Gastrocnemius medialis (tissue), 4 donors: ENCODE data around the gene PPP2R2B.

Experiments
- CTCF ChIP-seq, 5 experiments: fragments of 450-650 bp in 3 of 5; fragments of 200-600 bp in 2 of 5; sonication (generic) in 2 of 5; IDR thresholded peaks in 4 of 5; conservative IDR thresholded peaks in 1 of 5; 1 replicate in 4 of 5; 2 replicates in 1 of 5; pipeline ENCODE4 v1.5.1; 2016 to 2019; ENCODE audit warnings: antibody characterized with exemption in 5 of 5, mild to moderate bottlenecking in 3 of 5, moderate library complexity in 3 of 5
- POLR2A ChIP-seq, 2 donors: fragments of 450-650 bp; IDR thresholded peaks; one replicate each; pipeline ENCODE4 v1.6.1; 2017; ENCODE audit warnings: antibody characterized with exemption in 2 of 2, mild to moderate bottlenecking in 2 of 2, moderate library complexity in 2 of 2

- TF ChIP-seq CTCF (IDR thresholded peaks at IDR 0.05 in 4 of 5, conservative IDR thresholded peaks at IDR 0.05 in 1 of 5) (no peak), POLR2A (IDR thresholded peaks at IDR 0.05) (no peak)
These were observed 248.1 kb downstream of the PPP2R2B start for GRCh38 chr5:146630472-146630871.
